Measurements from ENCODE around the gene FOXRED2.

The FOXRED2 gene

GRCh38 chr22:36549033-36549432, 42.2 kb upstream of the FOXRED2 start:
- no peaks in the 10 kb centered on the region for H3K36me3 ChIP-seq (ENCODE audit: control insufficient read depth, insufficient read depth, low read length)
- TF ChIP-seq CTCF (IDR thresholded peaks at IDR 0.05): no peak
- no peaks in the 10 kb centered on the region for H3K27me3 ChIP-seq (ENCODE audit: control insufficient read depth, insufficient read depth, low read length)
- no peak overlapping the region for H3K27ac ChIP-seq
- H3K9me3 ChIP-seq (ENCODE audit: control insufficient read depth, low read length): no peaks in the 10 kb centered on the region
- no peak overlapping the region for H2AFZ ChIP-seq
- no peaks in the 10 kb centered on the region for H3K4me1 ChIP-seq
- no peak overlapping the region for H3K4me2 ChIP-seq (ENCODE audit: low read length)
- no peaks in the 10 kb centered on the region for H3K79me2 ChIP-seq
- no peak overlapping the region for H3K9ac ChIP-seq
- H3K4me3 ChIP-seq (ENCODE audit: low read depth, low read length): no peak overlapping the region

- TF ChIP-seq CTCF (IDR thresholded peaks at IDR 0.05): no peak
- H3K27ac ChIP-seq: no peak overlapping the region
- H2AFZ ChIP-seq: no peak overlapping the region
- no peaks in the 10 kb centered on the region for H3K4me1 ChIP-seq
- H3K79me2 ChIP-seq: no peaks in the 10 kb centered on the region
- H3K27me3 ChIP-seq (ENCODE audit: control insufficient read depth, insufficient read depth, low read length): no peaks in the 10 kb centered on the region
- no peak overlapping the region for H3K4me2 ChIP-seq (ENCODE audit: low read length)
- no peak overlapping the region for H3K9ac ChIP-seq
- no peak overlapping the region for H3K4me3 ChIP-seq (ENCODE audit: low read depth, low read length)
- no peaks in the 10 kb centered on the region for H3K9me3 ChIP-seq (ENCODE audit: control insufficient read depth, low read length)
- no peaks in the 10 kb centered on the region for H3K36me3 ChIP-seq (ENCODE audit: control insufficient read depth, insufficient read depth, low read length)
Measured at GRCh38 chr22:36548606-36549005, 41.8 kb upstream of the FOXRED2 start.

GRCh38 chr22:36546932-36547331, 40.1 kb upstream of the FOXRED2 start:
- Histone ChIP-seq H2AFZ (no peak overlapping the region), H3K4me1 (no peaks in the 10 kb centered on the region), H3K27ac (no peak overlapping the region), H3K9me3 (ENCODE audit: control insufficient read depth, low read length) (no peaks in the 10 kb centered on the region), H3K27me3 (ENCODE audit: control insufficient read depth, insufficient read depth, low read length) (no peaks in the 10 kb centered on the region), H3K79me2 (no peaks in the 10 kb centered on the region), H3K9ac (no peak overlapping the region), H3K36me3 (ENCODE audit: control insufficient read depth, insufficient read depth, low read length) (no peaks in the 10 kb centered on the region), H3K4me3 (ENCODE audit: low read depth, low read length) (no peak overlapping the region), H3K4me2 (ENCODE audit: low read length) (no peak overlapping the region)
- no peak for TF ChIP-seq CTCF (IDR thresholded peaks at IDR 0.05)

- Histone ChIP-seq H3K79me2 (no peaks in the 10 kb centered on the region), H2AFZ (no peak overlapping the region), H3K4me2 (ENCODE audit: low read length) (no peak overlapping the region), H3K9me3 (ENCODE audit: control insufficient read depth, low read length) (no peaks in the 10 kb centered on the region), H3K36me3 (ENCODE audit: control insufficient read depth, insufficient read depth, low read length) (no peaks in the 10 kb centered on the region), H3K4me3 (ENCODE audit: low read depth, low read length) (no peak overlapping the region), H3K27me3 (ENCODE audit: control insufficient read depth, insufficient read depth, low read length) (no peaks in the 10 kb centered on the region), H3K27ac (no peak overlapping the region), H3K9ac (no peak overlapping the region), H3K4me1 (no peaks in the 10 kb centered on the region)
- no peak for TF ChIP-seq CTCF (IDR thresholded peaks at IDR 0.05)
Measured at GRCh38 chr22:36546092-36546804, 39.4 kb upstream of the FOXRED2 start.

- Histone ChIP-seq H3K27me3 (ENCODE audit: control insufficient read depth, insufficient read depth, low read length) (no peaks in the 10 kb centered on the region), H3K9me3 (ENCODE audit: control insufficient read depth, low read length) (no peaks in the 10 kb centered on the region), H3K27ac (no peak overlapping the region), H3K9ac (no peak overlapping the region), H2AFZ (no peak overlapping the region), H3K4me1 (no peaks in the 10 kb centered on the region), H3K79me2 (no peaks in the 10 kb centered on the region), H3K4me2 (ENCODE audit: low read length) (no peak overlapping the region), H3K4me3 (ENCODE audit: low read depth, low read length) (no peak overlapping the region), H3K36me3 (ENCODE audit: control insufficient read depth, insufficient read depth, low read length) (no peaks in the 10 kb centered on the region)
- no peak for TF ChIP-seq CTCF (IDR thresholded peaks at IDR 0.05)
Measured at GRCh38 chr22:36544107-36544620, 37.3 kb upstream of the FOXRED2 start.

Data from parathyroid adenoma (tissue), 2 donors.